Central memory CD8-positive, alpha-beta T cell (primary cell): ENCODE measurements around the gene ANKUB1.

ENCODE experiments used
- ATAC-seq: fragments of 150-1000 bp; cut with Tn5 transposase; replicated peaks from 2 replicates; pipeline ENCODE4 v1.10.0; 2022; ENCODE audit warnings: mild to moderate bottlenecking, moderate FRiP score, moderate number of reproducible peaks; ENCODE audit not compliant: poor library complexity, severe bottlenecking; ENCODE audit errors: extremely low read depth
- DNase-seq, 2 donors: peaks; one replicate each; pipeline ENCODE4 v3.0.0; 2021; ENCODE audit warnings: low spot score in 2 of 2
- H3K27ac Mint-ChIP-seq: one replicate; pipeline ENCODE4 v1.8.0; 2022; ENCODE audit warnings: low read depth, mild to moderate bottlenecking, moderate library complexity, mixed read lengths
- H3K27me3 Mint-ChIP-seq: one replicate; pipeline ENCODE4 v1.8.0; 2022; ENCODE audit warnings: mixed read lengths
- H3K36me3 Mint-ChIP-seq: one replicate; pipeline ENCODE4 v1.8.0; 2022; ENCODE audit warnings: mild to moderate bottlenecking, moderate library complexity, mixed read lengths; ENCODE audit not compliant: insufficient read depth
- H3K4me1 Mint-ChIP-seq: one replicate; pipeline ENCODE4 v1.8.0; 2022; ENCODE audit warnings: mixed read lengths
- H3K4me3 Mint-ChIP-seq: one replicate; pipeline ENCODE4 v1.8.0; 2022; ENCODE audit warnings: mild to moderate bottlenecking, moderate library complexity, mixed read lengths
- H3K9me3 Mint-ChIP-seq: one replicate; pipeline ENCODE4 v1.8.0; 2022; ENCODE audit warnings: mixed read lengths

ANKUB1 gene

GRCh38 chr3:149801195-149801594 is 8.8 kb upstream of the ANKUB1 start:
- Mint-ChIP-seq H3K27me3 (peaks cover 28% of the 10 kb centered on the region), H3K27ac (no peak overlapping the region), H3K4me1 (no peaks in the 10 kb centered on the region), H3K9me3 (no peaks in the 10 kb centered on the region), H3K4me3 (no peak overlapping the region), H3K36me3 (peaks cover 4% of the 10 kb centered on the region)
- DNase-seq = no peak
- no peak for ATAC-seq

- ATAC-seq = no peak
- peaks cover 24% of the 10 kb centered on the region for H3K27me3 Mint-ChIP-seq
Measured at GRCh38 chr3:149800693-149801092, 8.3 kb upstream of the ANKUB1 start.

GRCh38 chr3:149796026-149796425 is 3.7 kb upstream of the ANKUB1 start:
- H3K27me3 Mint-ChIP-seq = peaks cover 46% of the 10 kb centered on the region
- DNase-seq = no peak
- H3K27ac Mint-ChIP-seq = no peak overlapping the region
- no peak for ATAC-seq
- no peaks in the 10 kb centered on the region for H3K9me3 Mint-ChIP-seq
- H3K4me3 Mint-ChIP-seq = no peak overlapping the region
- no peaks in the 10 kb centered on the region for H3K4me1 Mint-ChIP-seq
- peaks cover 4% of the 10 kb centered on the region for H3K36me3 Mint-ChIP-seq

More at GRCh38 chr3:149800693-149801092, 8.3 kb upstream of the ANKUB1 start:
- H3K27ac Mint-ChIP-seq = no peak overlapping the region
- H3K4me3 Mint-ChIP-seq = no peak overlapping the region
- H3K36me3 Mint-ChIP-seq = peaks cover 4% of the 10 kb centered on the region
- no peak for DNase-seq
- H3K4me1 Mint-ChIP-seq = no peaks in the 10 kb centered on the region
- no peaks in the 10 kb centered on the region for H3K9me3 Mint-ChIP-seq

- no peaks in the 10 kb centered on the region for H3K36me3 Mint-ChIP-seq
- H3K9me3 Mint-ChIP-seq = no peaks in the 10 kb centered on the region
- H3K27me3 Mint-ChIP-seq = peaks cover 71% of the 10 kb centered on the region
Measured at GRCh38 chr3:149790698-149791097, 1.7 kb downstream of the ANKUB1 start.

GRCh38 chr3:149790268-149790667 is 2.1 kb downstream of the ANKUB1 start:
- H3K27ac Mint-ChIP-seq = no peak overlapping the region
- no peaks in the 10 kb centered on the region for H3K36me3 Mint-ChIP-seq
- H3K4me3 Mint-ChIP-seq = no peak overlapping the region
- DNase-seq (no peak), ATAC-seq (no peak)
- peaks cover 71% of the 10 kb centered on the region for H3K27me3 Mint-ChIP-seq
- H3K9me3 Mint-ChIP-seq = no peaks in the 10 kb centered on the region
- no peaks in the 10 kb centered on the region for H3K4me1 Mint-ChIP-seq

More at GRCh38 chr3:149790698-149791097, 1.7 kb downstream of the ANKUB1 start:
- Mint-ChIP-seq H3K4me3 (no peak overlapping the region), H3K27ac (no peak overlapping the region), H3K4me1 (no peaks in the 10 kb centered on the region)
- no peak for ATAC-seq
- DNase-seq = no peak

GRCh38 chr3:149784064-149784704 is 8.2 kb downstream of the ANKUB1 start:
- ATAC-seq = no peak
- peaks cover 31% of the 10 kb centered on the region for H3K27me3 Mint-ChIP-seq
- no peak overlapping the region for H3K4me3 Mint-ChIP-seq
- no peaks in the 10 kb centered on the region for H3K4me1 Mint-ChIP-seq
- H3K27ac Mint-ChIP-seq = no peak overlapping the region
- no peak for DNase-seq
- no peaks in the 10 kb centered on the region for H3K36me3 Mint-ChIP-seq
- no peaks in the 10 kb centered on the region for H3K9me3 Mint-ChIP-seq

GRCh38 chr3:149783576-149783975 is 8.8 kb downstream of the ANKUB1 start:
- Mint-ChIP-seq H3K27me3 (peaks cover 25% of the 10 kb centered on the region), H3K4me1 (no peaks in the 10 kb centered on the region), H3K36me3 (no peaks in the 10 kb centered on the region), H3K27ac (no peak overlapping the region), H3K9me3 (no peaks in the 10 kb centered on the region), H3K4me3 (no peak overlapping the region)
- ATAC-seq (no peak), DNase-seq (no peak)

- H3K4me1 Mint-ChIP-seq = no peaks in the 10 kb centered on the region
Measured at GRCh38 chr3:149781741-149782140, 10.6 kb downstream of the ANKUB1 start.

GRCh38 chr3:149781211-149781610 is 11.1 kb downstream of the ANKUB1 start:
- ATAC-seq (no peak), DNase-seq (no peak)
- Mint-ChIP-seq H3K4me1 (no peaks in the 10 kb centered on the region), H3K36me3 (no peaks in the 10 kb centered on the region), H3K9me3 (no peaks in the 10 kb centered on the region), H3K4me3 (no peak overlapping the region), H3K27me3 (peaks cover 18% of the 10 kb centered on the region), H3K27ac (no peak overlapping the region)

More at GRCh38 chr3:149781741-149782140, 10.6 kb downstream of the ANKUB1 start:
- no peak overlapping the region for H3K4me3 Mint-ChIP-seq
- no peak overlapping the region for H3K27ac Mint-ChIP-seq
- DNase-seq (no peak), ATAC-seq (no peak)
- H3K36me3 Mint-ChIP-seq = no peaks in the 10 kb centered on the region
- no peaks in the 10 kb centered on the region for H3K9me3 Mint-ChIP-seq
- peaks cover 23% of the 10 kb centered on the region for H3K27me3 Mint-ChIP-seq

- Mint-ChIP-seq H3K4me3 (no peak overlapping the region), H3K27ac (no peak overlapping the region), H3K36me3 (no peaks in the 10 kb centered on the region), H3K4me1 (no peaks in the 10 kb centered on the region), H3K9me3 (no peaks in the 10 kb centered on the region), H3K27me3 (peaks cover 15% of the 10 kb centered on the region)
- DNase-seq (no peak), ATAC-seq (no peak)
Measured at GRCh38 chr3:149777414-149778214, 14.7 kb downstream of the ANKUB1 start.

- Mint-ChIP-seq H3K27ac (no peak overlapping the region), H3K36me3 (no peaks in the 10 kb centered on the region), H3K9me3 (no peaks in the 10 kb centered on the region), H3K4me1 (no peaks in the 10 kb centered on the region), H3K27me3 (peaks cover 26% of the 10 kb centered on the region), H3K4me3 (no peak overlapping the region)
- ATAC-seq = no peak
- DNase-seq = no peak
Measured at GRCh38 chr3:149776170-149776569, 16.2 kb downstream of the ANKUB1 start.

GRCh38 chr3:149772861-149773260 is 19.5 kb downstream of the ANKUB1 start:
- no peaks in the 10 kb centered on the region for H3K4me1 Mint-ChIP-seq
- no peak overlapping the region for H3K27ac Mint-ChIP-seq
- H3K36me3 Mint-ChIP-seq = no peaks in the 10 kb centered on the region
- DNase-seq (no peak), ATAC-seq (no peak)
- no peaks in the 10 kb centered on the region for H3K9me3 Mint-ChIP-seq
- peaks cover 29% of the 10 kb centered on the region for H3K27me3 Mint-ChIP-seq
- H3K4me3 Mint-ChIP-seq = no peak overlapping the region

- no peak for DNase-seq
- H3K4me1 Mint-ChIP-seq = no peaks in the 10 kb centered on the region
- no peaks in the 10 kb centered on the region for H3K9me3 Mint-ChIP-seq
- no peak for ATAC-seq
- H3K36me3 Mint-ChIP-seq = no peaks in the 10 kb centered on the region
- no peak overlapping the region for H3K4me3 Mint-ChIP-seq
- H3K27me3 Mint-ChIP-seq = peaks cover 29% of the 10 kb centered on the region
- no peak overlapping the region for H3K27ac Mint-ChIP-seq
Measured at GRCh38 chr3:149771652-149772271, 20.6 kb downstream of the ANKUB1 start.
